NCI-H748 treated with DMSO at 0.1 percent for 48 hours (cell line): ENCODE results near the gene SMARCE1.
"Not testable (repeated sequence)": the region's sequence is repeated elsewhere in the genome, so short reads cannot be mapped to it uniquely, and the experiment has no call there.

Experiments
- DNase-seq: peaks from one replicate; lab custom pipeline; 2025; lab: John Stamatoyannopoulos, UW

Gene SMARCE1

GRCh38 chr17:40611840-40612474 lies 35.7 kb downstream of the SMARCE1 start:
- no peak for DNase-seq

GRCh38 chr17:40610359-40610758 lies 37.3 kb downstream of the SMARCE1 start:
- no peak for DNase-seq

- no peak for DNase-seq
These were observed 39.5 kb downstream of the SMARCE1 start for GRCh38 chr17:40608061-40608581.

GRCh38 chr17:40607641-40608040 lies 40.0 kb downstream of the SMARCE1 start:
- no peak for DNase-seq

GRCh38 chr17:40606548-40607353 lies 40.9 kb downstream of the SMARCE1 start:
- no peak for DNase-seq

GRCh38 chr17:40605306-40605705 lies 42.3 kb downstream of the SMARCE1 start:
- DNase-seq, result no peak

- no peak for DNase-seq
These were observed 43.1 kb downstream of the SMARCE1 start for GRCh38 chr17:40604327-40605080.

GRCh38 chr17:40602445-40603443 lies 44.9 kb downstream of the SMARCE1 start:
- DNase-seq, result no peak

- DNase-seq, result no peak
These were observed 47.1 kb downstream of the SMARCE1 start for GRCh38 chr17:40600486-40601046.

- no peak for DNase-seq
These were observed 48.2 kb downstream of the SMARCE1 start for GRCh38 chr17:40599468-40599763.

- DNase-seq, result no peak
These were observed 48.8 kb downstream of the SMARCE1 start for GRCh38 chr17:40598619-40599467.

GRCh38 chr17:40598301-40598618 lies 49.4 kb downstream of the SMARCE1 start:
- DNase-seq, result no peak

- no peak for DNase-seq
These were observed 49.9 kb downstream of the SMARCE1 start for GRCh38 chr17:40597556-40598300.

- DNase-seq, result no peak
These were observed 50.5 kb downstream of the SMARCE1 start for GRCh38 chr17:40597156-40597555.

- no peak for DNase-seq
These were observed 51.2 kb downstream of the SMARCE1 start for GRCh38 chr17:40596261-40596919.

GRCh38 chr17:40590742-40591141 lies 56.9 kb downstream of the SMARCE1 start:
- DNase-seq, result no peak

- no peak for DNase-seq
These were observed 59.1 kb downstream of the SMARCE1 start for GRCh38 chr17:40588552-40588951.

- not testable (repeated sequence) for DNase-seq
These were observed 61.4 kb downstream of the SMARCE1 start for GRCh38 chr17:40586264-40586663.

GRCh38 chr17:40584950-40585349 lies 62.7 kb downstream of the SMARCE1 start:
- DNase-seq, result not testable (repeated sequence)
